ENCODE results near the gene RBPMS2.
A peak's percentile ranks its signal among the peaks of the same experiment; 100 is the strongest.

RBPMS2 gene

DNA sequence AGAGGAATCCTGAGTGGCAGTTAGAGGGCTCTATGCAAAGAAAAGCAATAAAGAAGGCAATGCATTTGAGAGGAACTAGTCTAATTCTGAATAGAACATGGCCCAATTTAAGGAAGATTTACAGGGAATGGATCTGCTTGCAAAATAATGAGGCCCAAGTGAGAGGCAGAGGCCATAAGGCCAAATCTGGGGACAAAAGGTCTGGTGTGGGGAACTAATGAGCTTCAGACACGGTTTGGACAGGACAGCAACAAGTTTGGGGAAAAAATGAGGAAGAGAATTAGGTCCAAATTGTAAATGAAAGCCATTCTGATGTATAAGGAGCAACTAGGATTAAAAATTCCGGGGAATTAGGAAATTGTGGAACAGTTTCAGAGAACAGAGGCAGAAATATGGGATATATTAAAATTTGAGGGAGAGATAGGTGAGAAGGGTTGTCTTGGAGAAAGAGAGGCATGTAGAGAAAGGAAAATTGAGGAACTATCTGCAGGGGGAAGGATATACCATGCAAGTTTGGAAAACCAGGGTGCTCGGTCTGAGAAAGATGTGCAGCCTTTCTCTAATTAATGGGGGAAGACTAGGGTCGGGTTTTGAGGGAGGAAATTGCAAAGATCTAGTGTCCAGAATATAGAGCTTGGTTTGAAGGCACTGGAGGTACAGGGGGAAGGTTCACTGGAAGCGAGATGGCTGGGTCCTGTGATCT lies 73.8 kb downstream of the RBPMS2 start:
- peaks cover 22% of the 10 kb centered on the region for H3K36me3 Mint-ChIP-seq (ENCODE audit: low read depth)
- H3K27me3 Mint-ChIP-seq (ENCODE audit: low read depth, poor library complexity) = no peaks in the 10 kb centered on the region
- H3K27ac Mint-ChIP-seq = peak overlapping the region; percentile 98
- H3K9me3 Mint-ChIP-seq = no peaks in the 10 kb centered on the region
- H3K4me1 Mint-ChIP-seq = peaks cover 63% of the 10 kb centered on the region
- TF ChIP-seq, protein P1, sequence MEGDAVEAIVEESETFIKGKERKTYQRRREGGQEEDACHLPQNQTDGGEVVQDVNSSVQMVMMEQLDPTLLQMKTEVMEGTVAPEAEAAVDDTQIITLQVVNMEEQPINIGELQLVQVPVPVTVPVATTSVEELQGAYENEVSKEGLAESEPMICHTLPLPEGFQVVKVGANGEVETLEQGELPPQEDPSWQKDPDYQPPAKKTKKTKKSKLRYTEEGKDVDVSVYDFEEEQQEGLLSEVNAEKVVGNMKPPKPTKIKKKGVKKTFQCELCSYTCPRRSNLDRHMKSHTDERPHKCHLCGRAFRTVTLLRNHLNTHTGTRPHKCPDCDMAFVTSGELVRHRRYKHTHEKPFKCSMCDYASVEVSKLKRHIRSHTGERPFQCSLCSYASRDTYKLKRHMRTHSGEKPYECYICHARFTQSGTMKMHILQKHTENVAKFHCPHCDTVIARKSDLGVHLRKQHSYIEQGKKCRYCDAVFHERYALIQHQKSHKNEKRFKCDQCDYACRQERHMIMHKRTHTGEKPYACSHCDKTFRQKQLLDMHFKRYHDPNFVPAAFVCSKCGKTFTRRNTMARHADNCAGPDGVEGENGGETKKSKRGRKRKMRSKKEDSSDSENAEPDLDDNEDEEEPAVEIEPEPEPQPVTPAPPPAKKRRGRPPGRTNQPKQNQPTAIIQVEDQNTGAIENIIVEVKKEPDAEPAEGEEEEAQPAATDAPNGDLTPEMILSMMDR (IDR thresholded peaks at IDR 0.05) = no peak
- H3K4me3 Mint-ChIP-seq = peak overlapping the region; percentile 92
- DNase-seq = no peak

DNA sequence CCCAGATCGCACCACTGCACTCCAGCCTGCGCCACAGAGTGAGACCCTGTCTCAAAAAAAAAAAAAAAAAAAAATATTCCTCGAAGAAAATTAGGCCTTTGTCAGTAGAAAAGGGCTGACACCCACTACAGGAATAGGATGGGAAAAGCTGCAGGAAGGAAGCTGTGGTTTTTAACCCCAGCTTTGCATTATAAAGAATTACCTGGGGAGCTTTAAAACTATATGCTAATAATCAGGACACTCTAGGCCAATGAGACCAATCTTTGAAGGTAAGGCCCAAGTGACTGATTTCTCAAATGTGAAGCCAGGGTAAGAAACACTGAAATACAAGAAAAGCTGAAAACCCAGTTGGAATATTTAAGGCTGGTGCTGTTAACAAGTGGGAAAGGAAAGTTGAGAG lies 74.3 kb downstream of the RBPMS2 start:
- H3K27ac Mint-ChIP-seq = peak overlapping the region; percentile 98
- no peaks in the 10 kb centered on the region for H3K27me3 Mint-ChIP-seq (ENCODE audit: low read depth, poor library complexity)
- TF ChIP-seq, protein P1 (IDR thresholded peaks at IDR 0.05) = no peak
- peaks cover 21% of the 10 kb centered on the region for H3K36me3 Mint-ChIP-seq (ENCODE audit: low read depth)
- H3K4me3 Mint-ChIP-seq = peak overlapping the region; percentile 92
- no peaks in the 10 kb centered on the region for H3K9me3 Mint-ChIP-seq
- DNase-seq = no peak
- H3K4me1 Mint-ChIP-seq = peaks cover 68% of the 10 kb centered on the region

DNA sequence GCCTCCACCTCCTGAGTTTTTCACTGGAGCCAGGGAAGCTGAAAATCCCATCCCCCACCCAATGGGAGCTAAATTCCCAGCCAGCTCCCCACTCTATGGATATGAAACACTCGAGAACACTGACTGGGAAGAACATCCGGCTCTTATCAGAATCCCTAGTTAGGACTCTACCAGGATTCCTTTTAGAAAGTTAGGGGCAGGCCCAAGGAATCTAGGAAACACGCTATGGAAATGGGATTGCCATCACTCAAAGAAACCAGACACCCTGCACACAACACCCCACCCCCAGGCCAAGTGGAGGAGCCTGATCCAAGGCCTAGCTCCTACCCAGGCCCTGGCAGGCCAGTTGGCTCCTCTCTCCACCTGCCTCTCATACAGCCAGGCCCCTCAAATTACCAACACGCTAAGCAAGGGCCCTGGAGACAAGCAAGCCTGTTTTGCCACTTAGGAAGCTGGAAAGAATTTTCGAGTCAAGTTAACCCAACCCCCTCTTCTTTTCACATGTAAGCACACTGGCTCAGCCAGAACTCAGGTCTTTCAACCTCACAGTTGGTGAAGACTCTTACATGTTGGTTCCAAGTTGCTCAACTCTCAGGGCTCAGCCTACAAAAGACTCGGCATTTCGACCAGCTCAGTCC lies 75.5 kb downstream of the RBPMS2 start:
- peak overlapping the region; percentile 92 for H3K4me3 Mint-ChIP-seq
- H3K9me3 Mint-ChIP-seq = no peaks in the 10 kb centered on the region
- TF ChIP-seq, protein P1 (IDR thresholded peaks at IDR 0.05) = no peak
- H3K27me3 Mint-ChIP-seq (ENCODE audit: low read depth, poor library complexity) = no peaks in the 10 kb centered on the region
- peaks cover 28% of the 10 kb centered on the region for H3K36me3 Mint-ChIP-seq (ENCODE audit: low read depth)
- peaks cover 78% of the 10 kb centered on the region for H3K4me1 Mint-ChIP-seq
- DNase-seq = peak; percentile 66
- peak overlapping the region; percentile 98 for H3K27ac Mint-ChIP-seq

DNA sequence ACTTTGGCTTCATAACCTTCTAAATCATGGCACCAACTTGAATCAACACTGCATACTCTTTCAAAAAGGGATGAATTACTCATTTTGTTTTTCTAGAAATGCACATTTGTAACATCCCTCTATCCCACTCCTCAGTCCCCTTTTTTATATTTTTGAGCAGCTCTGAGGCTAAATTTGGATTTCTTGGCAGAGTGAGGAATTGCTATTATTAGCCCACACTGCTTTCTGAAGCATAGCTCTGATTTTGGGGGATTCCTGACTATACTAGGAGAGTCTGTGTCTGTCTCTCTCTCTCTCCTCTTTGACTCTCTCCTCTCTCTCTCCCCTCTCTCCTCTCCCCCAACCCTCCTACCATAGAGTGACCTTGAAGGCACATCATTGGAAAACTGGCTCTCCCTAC lies 76.6 kb downstream of the RBPMS2 start:
- Mint-ChIP-seq H3K9me3 (no peaks in the 10 kb centered on the region), H3K27me3 (ENCODE audit: low read depth, poor library complexity) (no peaks in the 10 kb centered on the region), H3K4me3 (peak overlapping the region; percentile 92), H3K27ac (peak overlapping the region; percentile 98), H3K36me3 (ENCODE audit: low read depth) (peaks cover 34% of the 10 kb centered on the region), H3K4me1 (peaks cover 76% of the 10 kb centered on the region)
- DNase-seq = no peak
- TF ChIP-seq, protein P1 (IDR thresholded peaks at IDR 0.05) = no peak

DNA sequence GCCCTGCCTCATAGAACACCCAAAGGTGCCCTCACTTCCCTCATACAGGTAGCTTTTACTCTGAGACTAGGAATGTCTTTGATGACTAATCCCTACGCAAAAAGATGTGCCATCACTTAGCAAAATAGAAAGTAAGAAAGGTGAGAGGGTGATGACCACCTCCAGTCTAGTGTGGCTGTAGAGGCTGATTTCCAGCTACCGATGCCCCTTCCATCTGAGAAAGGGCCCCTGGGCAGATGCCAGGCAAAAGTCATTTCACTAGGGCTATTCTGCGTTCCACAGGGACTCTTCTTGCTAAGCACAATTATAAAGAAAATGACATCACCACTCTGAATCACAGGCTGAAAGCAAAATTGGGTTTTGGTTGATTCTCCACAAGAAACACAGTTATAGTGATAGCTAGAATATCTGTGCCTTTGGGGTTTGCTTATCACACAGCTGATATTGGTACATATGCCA lies 77.4 kb downstream of the RBPMS2 start:
- Mint-ChIP-seq H3K36me3 (ENCODE audit: low read depth) (peaks cover 36% of the 10 kb centered on the region), H3K4me3 (no peak overlapping the region)

More for the DNA sequence above, 77.4 kb downstream of the RBPMS2 start:
- H3K27me3 Mint-ChIP-seq (ENCODE audit: low read depth, poor library complexity) = no peaks in the 10 kb centered on the region
- TF ChIP-seq, protein P1 (IDR thresholded peaks at IDR 0.05) = no peak
- DNase-seq = no peak
- H3K4me1 Mint-ChIP-seq = peaks cover 69% of the 10 kb centered on the region
- H3K9me3 Mint-ChIP-seq = no peaks in the 10 kb centered on the region
- H3K27ac Mint-ChIP-seq = no peak overlapping the region

All from nephron progenitor cell (in vitro differentiated cells).